H1 (cell line): ENCODE data around the gene GBP7. TPM values are rescaled to one million over a fixed set of nuclear protein-coding genes. Genes with fewer than 3 reads are reported as not detected.

Experiments
- CHD1 ChIP-seq: IDR thresholded peaks from 2 replicates; pipeline ENCODE4 v1.6.1; 2012; ENCODE audit warnings: low read depth, low read length, improper control_type of control experiment
- EP300 ChIP-seq, 2 experiments: IDR thresholded peaks; 1 replicate in 1 of 2; 2 replicates in 1 of 2; pipeline ENCODE4 v1.6.1; 2011 to 2012; ENCODE audit warnings: low read depth in 2 of 2, low read length in 2 of 2, mild to moderate bottlenecking in 2 of 2, borderline replicate concordance in 1 of 2, inconsistent platforms in 1 of 2, moderate library complexity in 1 of 2
- HDAC6 ChIP-seq: IDR thresholded peaks from one replicate; pipeline ENCODE4 v1.7.1; 2012; ENCODE audit warnings: low read depth, mild to moderate bottlenecking, inconsistent platforms, low read length, moderate library complexity
- SP2 ChIP-seq: IDR thresholded peaks from 2 replicates; pipeline ENCODE4 v1.6.1; 2012; ENCODE audit warnings: mild to moderate bottlenecking, low read length, inconsistent platforms
- SUZ12 ChIP-seq: fragments of 200-600 bp; sonication (generic); IDR thresholded peaks from 2 replicates; pipeline ENCODE4 v1.6.1; 2012; ENCODE audit warnings: mild to moderate bottlenecking, inconsistent platforms, low read length, moderate library complexity, mixed read lengths
- polyA plus RNA-seq, 7 experiments: library from polyadenylated mRNA; depleted of rRNA in 3 of 7; stranded (reverse) in 5 of 7; unstranded in 2 of 7; fragments of >200 nt in 5 of 7; fragments of 200-250 nt in 2 of 7; gene quantifications; 1 replicate in 5 of 7; 2 replicates in 1 of 7; 4 replicates in 1 of 7; pipeline versions ENCODE4 v1.2.1 to v1.2.3, GENCODE V29; 2011 to 2013; ENCODE audit warnings: missing spikeins in 2 of 7, mixed read lengths in 2 of 7
- total RNA-seq: library from RNA; stranded (reverse); fragmentation: NEBNext Ultra II Directional; extraction: Animal tissue kit (Norgen Biotek cat#: 25700); gene quantifications from 2 replicates; pipeline ENCODE4 v1.2.1, GENCODE V29; 2021
- TF ChIP-seq, protein P1 (sequence below): fragments of 300-600 bp; sonication (generic); IDR thresholded peaks from 2 replicates; pipeline ENCODE4 v1.7.1; 2012; ENCODE audit warnings: low read length, moderate library complexity, mild to moderate bottlenecking, inconsistent platforms; ENCODE audit not compliant: insufficient replicate concordance

Gene GBP7
- total and polyA plus RNA-seq, 2 of the 8 experiments (the other 6 are each of a cell fraction or from before 2014, with no cell fraction given), result not detected

DNA sequence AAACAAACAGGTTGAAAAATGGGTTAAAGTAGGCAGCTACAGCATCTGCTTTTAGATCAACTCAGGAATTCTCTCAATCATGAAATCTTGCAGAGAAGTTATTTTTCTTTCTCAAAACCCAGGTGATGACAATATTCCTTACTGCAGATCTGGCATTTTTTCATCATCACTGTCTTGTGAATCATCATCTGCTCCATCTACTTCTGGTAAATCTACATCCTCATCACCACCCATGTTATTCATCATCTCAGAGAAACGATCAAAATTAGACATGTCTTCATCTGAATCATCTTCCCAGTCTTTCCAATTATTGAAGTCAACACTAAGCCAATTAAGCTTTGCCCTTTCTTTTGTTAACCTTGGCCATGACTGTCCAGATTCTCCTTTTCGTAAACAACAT lies 71.7 kb downstream of the GBP7 start (continued):
- TF ChIP-seq, protein P1, sequence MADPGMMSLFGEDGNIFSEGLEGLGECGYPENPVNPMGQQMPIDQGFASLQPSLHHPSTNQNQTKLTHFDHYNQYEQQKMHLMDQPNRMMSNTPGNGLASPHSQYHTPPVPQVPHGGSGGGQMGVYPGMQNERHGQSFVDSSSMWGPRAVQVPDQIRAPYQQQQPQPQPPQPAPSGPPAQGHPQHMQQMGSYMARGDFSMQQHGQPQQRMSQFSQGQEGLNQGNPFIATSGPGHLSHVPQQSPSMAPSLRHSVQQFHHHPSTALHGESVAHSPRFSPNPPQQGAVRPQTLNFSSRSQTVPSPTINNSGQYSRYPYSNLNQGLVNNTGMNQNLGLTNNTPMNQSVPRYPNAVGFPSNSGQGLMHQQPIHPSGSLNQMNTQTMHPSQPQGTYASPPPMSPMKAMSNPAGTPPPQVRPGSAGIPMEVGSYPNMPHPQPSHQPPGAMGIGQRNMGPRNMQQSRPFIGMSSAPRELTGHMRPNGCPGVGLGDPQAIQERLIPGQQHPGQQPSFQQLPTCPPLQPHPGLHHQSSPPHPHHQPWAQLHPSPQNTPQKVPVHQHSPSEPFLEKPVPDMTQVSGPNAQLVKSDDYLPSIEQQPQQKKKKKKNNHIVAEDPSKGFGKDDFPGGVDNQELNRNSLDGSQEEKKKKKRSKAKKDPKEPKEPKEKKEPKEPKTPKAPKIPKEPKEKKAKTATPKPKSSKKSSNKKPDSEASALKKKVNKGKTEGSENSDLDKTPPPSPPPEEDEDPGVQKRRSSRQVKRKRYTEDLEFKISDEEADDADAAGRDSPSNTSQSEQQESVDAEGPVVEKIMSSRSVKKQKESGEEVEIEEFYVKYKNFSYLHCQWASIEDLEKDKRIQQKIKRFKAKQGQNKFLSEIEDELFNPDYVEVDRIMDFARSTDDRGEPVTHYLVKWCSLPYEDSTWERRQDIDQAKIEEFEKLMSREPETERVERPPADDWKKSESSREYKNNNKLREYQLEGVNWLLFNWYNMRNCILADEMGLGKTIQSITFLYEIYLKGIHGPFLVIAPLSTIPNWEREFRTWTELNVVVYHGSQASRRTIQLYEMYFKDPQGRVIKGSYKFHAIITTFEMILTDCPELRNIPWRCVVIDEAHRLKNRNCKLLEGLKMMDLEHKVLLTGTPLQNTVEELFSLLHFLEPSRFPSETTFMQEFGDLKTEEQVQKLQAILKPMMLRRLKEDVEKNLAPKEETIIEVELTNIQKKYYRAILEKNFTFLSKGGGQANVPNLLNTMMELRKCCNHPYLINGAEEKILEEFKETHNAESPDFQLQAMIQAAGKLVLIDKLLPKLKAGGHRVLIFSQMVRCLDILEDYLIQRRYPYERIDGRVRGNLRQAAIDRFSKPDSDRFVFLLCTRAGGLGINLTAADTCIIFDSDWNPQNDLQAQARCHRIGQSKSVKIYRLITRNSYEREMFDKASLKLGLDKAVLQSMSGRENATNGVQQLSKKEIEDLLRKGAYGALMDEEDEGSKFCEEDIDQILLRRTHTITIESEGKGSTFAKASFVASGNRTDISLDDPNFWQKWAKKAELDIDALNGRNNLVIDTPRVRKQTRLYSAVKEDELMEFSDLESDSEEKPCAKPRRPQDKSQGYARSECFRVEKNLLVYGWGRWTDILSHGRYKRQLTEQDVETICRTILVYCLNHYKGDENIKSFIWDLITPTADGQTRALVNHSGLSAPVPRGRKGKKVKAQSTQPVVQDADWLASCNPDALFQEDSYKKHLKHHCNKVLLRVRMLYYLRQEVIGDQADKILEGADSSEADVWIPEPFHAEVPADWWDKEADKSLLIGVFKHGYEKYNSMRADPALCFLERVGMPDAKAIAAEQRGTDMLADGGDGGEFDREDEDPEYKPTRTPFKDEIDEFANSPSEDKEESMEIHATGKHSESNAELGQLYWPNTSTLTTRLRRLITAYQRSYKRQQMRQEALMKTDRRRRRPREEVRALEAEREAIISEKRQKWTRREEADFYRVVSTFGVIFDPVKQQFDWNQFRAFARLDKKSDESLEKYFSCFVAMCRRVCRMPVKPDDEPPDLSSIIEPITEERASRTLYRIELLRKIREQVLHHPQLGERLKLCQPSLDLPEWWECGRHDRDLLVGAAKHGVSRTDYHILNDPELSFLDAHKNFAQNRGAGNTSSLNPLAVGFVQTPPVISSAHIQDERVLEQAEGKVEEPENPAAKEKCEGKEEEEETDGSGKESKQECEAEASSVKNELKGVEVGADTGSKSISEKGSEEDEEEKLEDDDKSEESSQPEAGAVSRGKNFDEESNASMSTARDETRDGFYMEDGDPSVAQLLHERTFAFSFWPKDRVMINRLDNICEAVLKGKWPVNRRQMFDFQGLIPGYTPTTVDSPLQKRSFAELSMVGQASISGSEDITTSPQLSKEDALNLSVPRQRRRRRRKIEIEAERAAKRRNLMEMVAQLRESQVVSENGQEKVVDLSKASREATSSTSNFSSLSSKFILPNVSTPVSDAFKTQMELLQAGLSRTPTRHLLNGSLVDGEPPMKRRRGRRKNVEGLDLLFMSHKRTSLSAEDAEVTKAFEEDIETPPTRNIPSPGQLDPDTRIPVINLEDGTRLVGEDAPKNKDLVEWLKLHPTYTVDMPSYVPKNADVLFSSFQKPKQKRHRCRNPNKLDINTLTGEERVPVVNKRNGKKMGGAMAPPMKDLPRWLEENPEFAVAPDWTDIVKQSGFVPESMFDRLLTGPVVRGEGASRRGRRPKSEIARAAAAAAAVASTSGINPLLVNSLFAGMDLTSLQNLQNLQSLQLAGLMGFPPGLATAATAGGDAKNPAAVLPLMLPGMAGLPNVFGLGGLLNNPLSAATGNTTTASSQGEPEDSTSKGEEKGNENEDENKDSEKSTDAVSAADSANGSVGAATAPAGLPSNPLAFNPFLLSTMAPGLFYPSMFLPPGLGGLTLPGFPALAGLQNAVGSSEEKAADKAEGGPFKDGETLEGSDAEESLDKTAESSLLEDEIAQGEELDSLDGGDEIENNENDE, result no peak
- TF ChIP-seq SP2, result no peak
- no peak for TF ChIP-seq CHD1
- TF ChIP-seq SUZ12, result no peak
- TF ChIP-seq EP300 (IDR thresholded peaks at IDR 0.05; ENCODE audit: borderline replicate concordance in 1 of 2, low read depth in 2 of 2, low read length in 2 of 2), result no peak
- TF ChIP-seq HDAC6, result no peak
